ENCODE measurements around the gene STUB1. TPM values are rescaled to one million over a fixed set of nuclear protein-coding genes. Genes with fewer than 3 reads are reported as not detected.

The STUB1 gene
- total and polyA plus RNA-seq, 10 donors = 68.9 to 160 (median 88.3) TPM

DNA sequence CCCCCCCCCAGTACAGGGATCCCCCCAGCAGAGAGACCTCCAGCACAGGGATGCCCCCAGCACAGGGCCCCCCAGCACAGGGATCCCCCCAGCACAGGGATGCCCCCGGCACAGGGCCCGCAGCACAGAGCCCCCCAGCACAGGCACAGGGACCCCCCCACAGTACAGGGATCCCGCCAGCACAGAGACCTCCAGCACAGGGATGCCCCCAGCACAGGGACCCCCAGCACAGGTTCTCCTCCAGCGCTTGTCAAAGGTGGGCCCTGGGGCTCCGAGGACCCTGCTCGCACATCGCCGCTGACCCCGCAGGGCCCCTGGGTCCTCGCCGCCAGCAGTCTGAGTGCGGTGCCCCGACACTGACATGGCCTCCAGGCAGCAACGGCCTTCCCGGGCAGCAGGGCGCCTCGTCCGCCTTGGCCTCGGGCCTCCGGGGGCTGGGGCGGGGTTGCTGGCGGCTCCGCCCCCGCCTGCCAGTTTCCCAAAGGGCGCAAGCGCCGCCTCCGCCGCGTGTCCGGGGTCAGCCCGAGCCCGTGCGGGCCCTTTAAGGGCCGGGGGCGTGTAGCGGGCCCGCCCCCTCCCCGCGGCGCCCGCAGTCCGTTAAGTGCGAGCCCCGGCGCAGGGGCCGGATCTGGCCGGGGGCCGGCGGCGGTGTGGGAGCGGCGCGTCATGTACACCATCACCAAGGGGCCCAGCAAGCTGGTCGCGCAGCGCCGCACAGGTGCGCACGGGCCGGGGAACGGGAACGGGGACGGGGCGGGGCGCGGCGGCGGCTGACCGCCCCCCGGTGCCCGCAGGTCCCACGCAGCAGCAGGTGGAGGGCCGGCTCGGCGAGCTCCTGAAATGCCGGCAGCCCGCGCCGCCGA lies 38.7 kb upstream of the STUB1 start, which contains the start of gene MCRIP2:
MCRIP2 (plus strand) TSS at position 503 of the 863 bp plus-strand sequence; CDS start at position 667, 164 bp downstream.
- 1 to 3% (median 1%) methylated on average over 11 to 81 of the region's 81 CpGs for whole genome bisulfite sequencing, 5 donors
- peak within 1 kb of the TSS; percentile 82 to 99 (median 94) for H3K4me3 ChIP-seq
- peaks cover 17 to 82% (median 50%) of the 10 kb centered on the region in 6 donors for H3K4me1 ChIP-seq
- H3K27me3 ChIP-seq (replicated peaks in 1 of 7) = peaks cover 0 to 3% (median 0%) of the 10 kb centered on the region in 7 donors
- intact Hi-C loops (cut with DNase I; ENCODE audit: low total_unique reads) = loop anchor here (5.0 kb wide), 1 partner anchor 54 kb away; no protein-coding TSS in a partner anchor
- peak within 1 kb of the TSS; percentile 77 to 93 (median 88) for H3K27ac ChIP-seq
- no peaks in the 10 kb centered on the region for H3K36me3 ChIP-seq
- peak; percentile 94 for DNase-seq
- H3K9me3 ChIP-seq = no peaks in the 10 kb centered on the region
- peak in 1 of 3 donors; percentile 14 for TF ChIP-seq POLR2A (IDR thresholded peaks at IDR 0.05)
- TF ChIP-seq, protein P1, sequence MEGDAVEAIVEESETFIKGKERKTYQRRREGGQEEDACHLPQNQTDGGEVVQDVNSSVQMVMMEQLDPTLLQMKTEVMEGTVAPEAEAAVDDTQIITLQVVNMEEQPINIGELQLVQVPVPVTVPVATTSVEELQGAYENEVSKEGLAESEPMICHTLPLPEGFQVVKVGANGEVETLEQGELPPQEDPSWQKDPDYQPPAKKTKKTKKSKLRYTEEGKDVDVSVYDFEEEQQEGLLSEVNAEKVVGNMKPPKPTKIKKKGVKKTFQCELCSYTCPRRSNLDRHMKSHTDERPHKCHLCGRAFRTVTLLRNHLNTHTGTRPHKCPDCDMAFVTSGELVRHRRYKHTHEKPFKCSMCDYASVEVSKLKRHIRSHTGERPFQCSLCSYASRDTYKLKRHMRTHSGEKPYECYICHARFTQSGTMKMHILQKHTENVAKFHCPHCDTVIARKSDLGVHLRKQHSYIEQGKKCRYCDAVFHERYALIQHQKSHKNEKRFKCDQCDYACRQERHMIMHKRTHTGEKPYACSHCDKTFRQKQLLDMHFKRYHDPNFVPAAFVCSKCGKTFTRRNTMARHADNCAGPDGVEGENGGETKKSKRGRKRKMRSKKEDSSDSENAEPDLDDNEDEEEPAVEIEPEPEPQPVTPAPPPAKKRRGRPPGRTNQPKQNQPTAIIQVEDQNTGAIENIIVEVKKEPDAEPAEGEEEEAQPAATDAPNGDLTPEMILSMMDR (IDR thresholded peaks at IDR 0.05 in 8 of 11, conservative IDR thresholded peaks at IDR 0.05 in 3 of 11) = no peak
- TF ChIP-seq POLR2AphosphoS5 (IDR thresholded peaks at IDR 0.05) = peak; percentile 85 to 86 (median 86)

DNA sequence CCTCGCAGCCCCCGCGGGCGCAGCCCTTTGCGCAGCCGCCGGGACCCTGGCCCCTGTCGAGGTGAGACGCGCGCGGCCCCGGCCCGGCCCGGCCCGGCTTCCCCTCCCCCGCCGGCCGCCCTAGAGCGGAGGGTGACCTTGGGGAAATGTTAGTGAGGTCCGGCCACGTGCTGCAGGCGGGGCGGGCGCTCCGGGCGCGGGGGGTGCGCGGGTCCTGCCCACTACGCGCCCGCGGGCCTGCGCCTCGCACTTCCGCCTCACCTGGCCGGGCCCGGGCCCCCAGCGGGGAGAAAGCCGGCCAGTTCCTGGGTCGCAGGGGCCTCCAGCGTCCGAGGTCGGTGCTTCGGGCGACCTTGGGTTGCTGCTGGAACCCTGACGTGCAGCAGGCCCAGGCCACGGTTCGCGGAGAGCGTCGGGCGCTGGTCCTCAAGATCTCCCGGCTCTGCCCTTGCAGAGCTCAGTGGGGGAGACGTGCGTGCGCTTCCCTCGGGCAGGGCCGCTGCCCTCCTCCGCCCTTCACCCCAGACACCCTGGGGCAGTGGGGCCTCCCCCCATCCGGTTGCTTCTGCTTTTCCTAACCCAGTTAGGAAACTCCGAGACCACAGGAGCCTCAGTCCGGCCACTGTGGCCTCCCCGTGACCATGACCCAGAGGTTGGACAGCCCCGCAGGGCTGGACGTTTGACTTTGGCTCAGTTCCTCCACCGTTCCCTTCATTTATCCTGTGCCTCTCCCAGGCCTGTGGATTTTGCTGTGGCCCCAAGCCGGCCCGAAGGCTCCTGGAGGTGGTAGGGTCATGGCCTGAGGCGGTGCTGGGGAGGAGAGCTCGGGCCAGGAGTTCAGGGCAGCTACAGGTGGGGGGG lies 37.8 kb upstream of the STUB1 start:
- WGBS, 5 donors = 0 to 10% (median 5%) methylated on average over 26 to 72 of the region's 72 CpGs
- peak; percentile 25 to 72 (median 56) for TF ChIP-seq POLR2AphosphoS5 (IDR thresholded peaks at IDR 0.05)
- no peak for TF ChIP-seq POLR2A (IDR thresholded peaks at IDR 0.05)
- DNase-seq = peak; percentile 90
- intact Hi-C loops (cut with DNase I; ENCODE audit: low total_unique reads) = loop anchor here (5.0 kb wide), 1 partner anchor 55 kb away; no protein-coding TSS in a partner anchor
- peak overlapping the region; percentile 77 to 93 (median 88) for H3K27ac ChIP-seq
- H3K36me3 ChIP-seq = no peaks in the 10 kb centered on the region
- H3K4me3 ChIP-seq = peak overlapping the region; percentile 82 to 99 (median 94)
- no peaks in the 10 kb centered on the region for H3K27me3 ChIP-seq (replicated peaks in 1 of 7)
- H3K4me1 ChIP-seq = peaks cover 17 to 88% (median 54%) of the 10 kb centered on the region in 6 donors
- no peaks in the 10 kb centered on the region for H3K9me3 ChIP-seq

DNA sequence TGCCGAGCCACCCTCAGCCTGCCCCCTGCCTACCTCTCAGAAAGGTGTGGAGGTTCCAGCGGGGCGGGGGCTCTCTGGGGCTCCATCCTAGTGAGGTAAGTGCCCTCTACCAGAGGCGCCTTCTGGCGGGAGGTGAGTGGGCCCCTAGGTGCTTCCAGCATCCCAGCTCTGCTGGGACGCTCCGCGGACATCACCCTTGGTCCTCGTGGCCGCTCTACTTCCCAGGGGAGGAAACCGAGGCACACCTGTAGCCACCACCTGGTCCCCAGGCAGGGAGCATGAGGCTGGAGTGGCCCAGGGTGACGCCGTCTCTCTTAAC lies 37.2 kb upstream of the STUB1 start:
- 84 to 91% (median 86%) methylated on average over 12 to 13 of the region's 13 CpGs for WGBS, 5 donors
- intact Hi-C loops (cut with DNase I; ENCODE audit: low total_unique reads) = loop anchor here (5.0 kb wide), 1 partner anchor 56 kb away; no protein-coding TSS in a partner anchor
- no peaks in the 10 kb centered on the region for H3K36me3 ChIP-seq
- peak overlapping the region in 6 of 8 donors; percentile 88 to 93 (median 89) for H3K27ac ChIP-seq
- H3K27me3 ChIP-seq (replicated peaks in 1 of 7) = no peaks in the 10 kb centered on the region
- peaks cover 17 to 88% (median 54%) of the 10 kb centered on the region in 6 donors for H3K4me1 ChIP-seq
- H3K4me3 ChIP-seq = peak overlapping the region; percentile 82 to 99 (median 94)
- no peak for TF ChIP-seq POLR2A (IDR thresholded peaks at IDR 0.05)
- TF ChIP-seq, protein P1 (IDR thresholded peaks at IDR 0.05 in 8 of 11, conservative IDR thresholded peaks at IDR 0.05 in 3 of 11) = no peak
- no peak for TF ChIP-seq POLR2AphosphoS5 (IDR thresholded peaks at IDR 0.05)
- no peaks in the 10 kb centered on the region for H3K9me3 ChIP-seq
- peak; percentile 79 for DNase-seq

DNA sequence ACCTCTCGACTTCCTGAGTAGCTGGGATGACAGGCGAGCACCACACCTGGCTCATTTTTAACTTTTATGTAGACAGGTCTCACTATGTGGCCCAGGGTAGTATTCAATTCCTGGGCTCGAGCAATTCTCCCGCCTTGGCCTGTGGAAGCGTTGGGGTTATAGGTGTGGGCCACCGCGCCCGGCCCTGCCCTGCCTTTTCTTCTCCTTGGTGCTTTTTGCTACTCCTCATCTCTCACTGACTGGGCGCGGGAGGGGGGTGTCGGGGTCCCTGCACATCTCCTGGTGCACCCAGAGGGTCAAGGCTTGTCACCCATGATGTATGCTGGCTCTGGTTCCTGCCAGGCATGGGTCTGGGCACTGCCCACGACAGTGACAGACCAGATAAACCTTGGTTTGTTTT lies 35.7 kb upstream of the STUB1 start:
- TF ChIP-seq POLR2AphosphoS5 (IDR thresholded peaks at IDR 0.05) = no peak
- TF ChIP-seq POLR2A (IDR thresholded peaks at IDR 0.05) = no peak
- TF ChIP-seq, protein P1 (IDR thresholded peaks at IDR 0.05 in 8 of 11, conservative IDR thresholded peaks at IDR 0.05 in 3 of 11) = no peak
- Histone ChIP-seq H3K4me3 (no peak overlapping the region), H3K36me3 (no peaks in the 10 kb centered on the region), H3K4me1 (peaks cover 23 to 87% (median 57%) of the 10 kb centered on the region in 6 donors), H3K27ac (no peak overlapping the region), H3K27me3 (replicated peaks in 1 of 7) (no peaks in the 10 kb centered on the region), H3K9me3 (no peaks in the 10 kb centered on the region)
- WGBS, 5 donors = 91 to 95% (median 93%) methylated on average over 12 of the region's 12 CpGs
- DNase-seq = no peak
- intact Hi-C loops (cut with DNase I; ENCODE audit: low total_unique reads) = loop anchor here (5.0 kb wide), 1 partner anchor 57 kb away; no protein-coding TSS in a partner anchor

Data from spleen (tissue), 11 donors.